Gastrocnemius medialis (tissue), 4 donors: Measurements from ENCODE around the gene SNAP25.

ENCODE experiments used
- CTCF ChIP-seq, 5 experiments: fragments of 450-650 bp in 3 of 5; fragments of 200-600 bp in 2 of 5; sonication (generic) in 2 of 5; IDR thresholded peaks in 4 of 5; conservative IDR thresholded peaks in 1 of 5; 1 replicate in 4 of 5; 2 replicates in 1 of 5; pipeline ENCODE4 v1.5.1; 2016 to 2019; ENCODE audit warnings: antibody characterized with exemption in 5 of 5, mild to moderate bottlenecking in 3 of 5, moderate library complexity in 3 of 5
- POLR2A ChIP-seq, 2 donors: fragments of 450-650 bp; IDR thresholded peaks; one replicate each; pipeline ENCODE4 v1.6.1; 2017; ENCODE audit warnings: antibody characterized with exemption in 2 of 2, mild to moderate bottlenecking in 2 of 2, moderate library complexity in 2 of 2

- TF ChIP-seq CTCF (IDR thresholded peaks at IDR 0.05 in 4 of 5, conservative IDR thresholded peaks at IDR 0.05 in 1 of 5) (no peak), POLR2A (IDR thresholded peaks at IDR 0.05) (no peak)
These were observed 128.7 kb downstream of the SNAP25 start for GRCh38 chr20:10347086-10347880.
